GM10248 (cell line): Measurements from ENCODE around the gene SLCO1B3.

Source experiments
- CTCF ChIA-PET: fragments of 300-600 bp; sonication (Branson Sonifier 250); formaldehyde crosslinking; extraction: SDS; loops from one replicate; lab custom pipeline; 2021; ENCODE audit warnings: antibody characterized with exemption; lab: Yijun Ruan, JAX
- POLR2A ChIA-PET: fragments of 350-650 bp; sonication (Branson Sonifier 250); formaldehyde crosslinking; extraction: SDS; loops from one replicate; lab custom pipeline; 2020; ENCODE audit warnings: antibody characterized with exemption; lab: Yijun Ruan, JAX
- DNase-seq: peaks from one replicate; pipeline ENCODE4 v3.0.0; 2012; ENCODE audit errors: extremely low spot score
- CTCF ChIP-seq: IDR thresholded peaks from 2 replicates; pipeline ENCODE4 v1.5.1; 2012; ENCODE audit warnings: mild to moderate bottlenecking, low read depth; ENCODE audit errors: extremely low read depth, missing control alignments, control extremely low read depth

Gene SLCO1B3

GRCh38 chr12:20822415-20822814 lies 11.9 kb downstream of the SLCO1B3 start:
- TF ChIP-seq CTCF: no peak
- no peak for DNase-seq
- ChIA-PET POLR2A (no interaction called here), CTCF (no interaction called here)

- ChIA-PET POLR2A (no interaction called here), CTCF (no interaction called here)
- no peak for TF ChIP-seq CTCF
- DNase-seq: no peak
Observed at GRCh38 chr12:20822925-20823324, 12.4 kb downstream of the SLCO1B3 start.

GRCh38 chr12:20829919-20830318 lies 19.4 kb downstream of the SLCO1B3 start:
- DNase-seq: no peak
- no peak for TF ChIP-seq CTCF
- ChIA-PET POLR2A (no interaction called here), CTCF (no interaction called here)

- TF ChIP-seq CTCF: no peak
- POLR2A ChIA-PET: no interaction called here
- CTCF ChIA-PET: no interaction called here
- DNase-seq: no peak
Observed at GRCh38 chr12:20830456-20830855, 20.0 kb downstream of the SLCO1B3 start.

- DNase-seq: no peak
- ChIA-PET CTCF (no interaction called here), POLR2A (no interaction called here)
- TF ChIP-seq CTCF: no peak
Observed at GRCh38 chr12:20832911-20833310, 22.4 kb downstream of the SLCO1B3 start.

- TF ChIP-seq CTCF: no peak
- CTCF ChIA-PET: no interaction called here
- POLR2A ChIA-PET: no interaction called here
- DNase-seq: no peak
Observed at GRCh38 chr12:20852649-20853048, 42.1 kb downstream of the SLCO1B3 start.

- no peak for DNase-seq
- no peak for TF ChIP-seq CTCF
- ChIA-PET POLR2A (no interaction called here), CTCF (no interaction called here)
Observed at GRCh38 chr12:20863056-20863455, 52.6 kb downstream of the SLCO1B3 start.
